Uterus (tissue), 4 donors: ENCODE measurements around the gene PRAC2. TPM values are rescaled to one million over a fixed set of nuclear protein-coding genes. Genes with fewer than 3 reads are reported as not detected.

Experiments
- DNase-seq, 2 donors: peaks; one replicate each; pipeline ENCODE4 v3.0.0-alpha.2; 2019 to 2020
- H3K27ac ChIP-seq, 2 donors: fragments of 200-600 bp; sonication (generic); 1 replicate in 1 of 2; 2 replicates in 1 of 2; pipeline ENCODE4 v1.5.1; 2016 to 2018
- H3K27me3 ChIP-seq, 2 donors: fragments of 200-600 bp; sonication (generic); one replicate each; pipeline ENCODE4 v1.5.1; 2018 to 2019; ENCODE audit warnings: control low read depth in 1 of 2
- H3K36me3 ChIP-seq, 2 donors: fragments of 200-600 bp; sonication (generic); one replicate each; pipeline ENCODE4 v1.5.1; 2019; ENCODE audit warnings: control low read depth in 1 of 2
- H3K4me1 ChIP-seq, 2 donors: fragments of 200-600 bp; sonication (generic); one replicate each; pipeline ENCODE4 v1.5.1; 2018 to 2019; ENCODE audit warnings: control low read depth in 1 of 2
- H3K4me3 ChIP-seq, 2 donors: fragments of 200-600 bp; sonication (generic); 1 replicate in 1 of 2; 2 replicates in 1 of 2; pipeline ENCODE4 v1.5.1; 2018 to 2019; ENCODE audit warnings: mild to moderate bottlenecking in 1 of 2
- H3K9me3 ChIP-seq, 2 donors: fragments of 200-600 bp; sonication (generic); one replicate each; pipeline ENCODE4 v1.5.1; 2019; ENCODE audit warnings: control low read depth in 1 of 2
- POLR2A ChIP-seq, 2 donors: fragments of 450-650 bp; IDR thresholded peaks; one replicate each; pipeline ENCODE4 v1.6.1; 2016; ENCODE audit warnings: antibody characterized with exemption in 2 of 2, mild to moderate bottlenecking in 1 of 2, moderate library complexity in 1 of 2
- intact Hi-C: fragments of 100-400 bp; cut with DNase I; formaldehyde crosslinking; loops from one replicate; pipeline ENCODE4 v1.15.1; 2023; ENCODE audit warnings: low total_unique reads
- total RNA-seq, 4 donors: library from RNA; depleted of rRNA in 3 of 4; stranded (reverse); fragments of >200 nt in 3 of 4; gene quantifications; one replicate each; pipeline versions ENCODE4 v1.1.0 to v1.2.4, GENCODE V29; 2014 to 2023
- TF ChIP-seq, protein P1 (sequence below), 4 experiments: fragments of 200-600 bp in 2 of 4; fragments of 450-650 bp in 2 of 4; sonication (generic) in 2 of 4; IDR thresholded peaks; one replicate each; pipeline ENCODE4 v1.5.1; 2016 to 2019; ENCODE audit warnings: antibody characterized with exemption in 4 of 4, mild to moderate bottlenecking in 2 of 4, moderate library complexity in 1 of 4
- donor health status: DM: yes; HTN: yes; CAD: no.

The PRAC2 gene
- total RNA-seq, 4 donors from 2014 or later: not detected

GRCh38 chr17:48731355-48731754 lies 8.4 kb downstream of the PRAC2 start:
- H3K27ac ChIP-seq: no peak overlapping the region
- no peak for DNase-seq
- TF ChIP-seq, protein P1, sequence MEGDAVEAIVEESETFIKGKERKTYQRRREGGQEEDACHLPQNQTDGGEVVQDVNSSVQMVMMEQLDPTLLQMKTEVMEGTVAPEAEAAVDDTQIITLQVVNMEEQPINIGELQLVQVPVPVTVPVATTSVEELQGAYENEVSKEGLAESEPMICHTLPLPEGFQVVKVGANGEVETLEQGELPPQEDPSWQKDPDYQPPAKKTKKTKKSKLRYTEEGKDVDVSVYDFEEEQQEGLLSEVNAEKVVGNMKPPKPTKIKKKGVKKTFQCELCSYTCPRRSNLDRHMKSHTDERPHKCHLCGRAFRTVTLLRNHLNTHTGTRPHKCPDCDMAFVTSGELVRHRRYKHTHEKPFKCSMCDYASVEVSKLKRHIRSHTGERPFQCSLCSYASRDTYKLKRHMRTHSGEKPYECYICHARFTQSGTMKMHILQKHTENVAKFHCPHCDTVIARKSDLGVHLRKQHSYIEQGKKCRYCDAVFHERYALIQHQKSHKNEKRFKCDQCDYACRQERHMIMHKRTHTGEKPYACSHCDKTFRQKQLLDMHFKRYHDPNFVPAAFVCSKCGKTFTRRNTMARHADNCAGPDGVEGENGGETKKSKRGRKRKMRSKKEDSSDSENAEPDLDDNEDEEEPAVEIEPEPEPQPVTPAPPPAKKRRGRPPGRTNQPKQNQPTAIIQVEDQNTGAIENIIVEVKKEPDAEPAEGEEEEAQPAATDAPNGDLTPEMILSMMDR (IDR thresholded peaks at IDR 0.05): no peak
- TF ChIP-seq POLR2A (IDR thresholded peaks at IDR 0.05): no peak
- no peaks in the 10 kb centered on the region for H3K36me3 ChIP-seq
- no peaks in the 10 kb centered on the region for H3K9me3 ChIP-seq
- peaks cover 14 to 78% of the 10 kb centered on the region in 2 donors for H3K27me3 ChIP-seq
- intact Hi-C loops: no loop called here
- H3K4me3 ChIP-seq: no peak overlapping the region
- H3K4me1 ChIP-seq: no peaks in the 10 kb centered on the region

DNA sequence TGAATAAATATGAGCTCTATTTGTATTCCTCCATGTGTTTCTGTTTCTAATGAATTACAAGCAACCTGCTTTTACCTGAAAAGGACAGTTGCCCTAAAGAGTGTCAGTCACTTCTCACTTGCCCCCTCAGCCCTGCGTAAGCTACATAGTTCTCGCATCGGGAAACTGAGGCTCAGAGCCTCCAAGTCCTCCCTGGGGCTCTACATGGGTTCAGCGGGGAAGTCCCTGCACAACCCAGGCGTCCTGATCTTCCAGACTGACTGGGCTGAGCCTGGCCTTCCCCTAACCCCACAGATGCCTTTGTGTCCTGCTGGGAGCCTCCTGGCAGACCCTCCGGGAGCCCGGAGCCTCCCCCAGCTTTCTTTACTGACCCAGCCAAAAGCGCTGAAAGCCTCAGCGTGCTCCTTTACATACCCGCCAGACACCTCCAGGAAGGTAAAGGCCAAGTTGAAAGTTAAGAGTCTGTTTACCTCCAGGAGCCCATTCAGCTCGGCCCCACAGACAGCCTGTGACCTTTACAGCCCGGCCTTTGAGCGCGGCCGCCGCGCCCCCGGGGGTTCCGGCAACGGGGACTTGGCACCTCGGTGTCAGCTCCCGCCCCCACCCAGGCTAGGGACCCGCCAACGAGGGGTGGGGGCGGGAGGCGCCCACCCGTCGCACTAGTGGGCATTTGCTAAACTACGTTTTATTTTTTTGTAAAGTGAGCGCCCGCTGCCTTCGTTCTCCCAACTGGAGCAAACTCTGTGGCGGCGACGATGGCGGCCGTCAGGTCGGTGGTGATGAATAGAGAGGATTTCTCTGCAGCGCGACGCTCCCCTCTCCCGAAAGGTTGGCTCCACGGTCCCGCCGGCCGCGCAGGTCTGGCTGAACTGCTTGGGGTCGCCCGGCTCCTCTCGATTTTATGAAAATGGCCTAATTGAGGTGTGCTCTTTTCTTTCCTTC lies 10.0 kb downstream of the PRAC2 start:
- TF ChIP-seq, protein P1 (IDR thresholded peaks at IDR 0.05): no peak
- TF ChIP-seq POLR2A (IDR thresholded peaks at IDR 0.05): no peak
- peaks cover 11 to 72% of the 10 kb centered on the region in 2 donors for H3K27me3 ChIP-seq
- no peak overlapping the region for H3K4me3 ChIP-seq

GRCh38 chr17:48733632-48734328 lies 10.8 kb downstream of the PRAC2 start:
- H3K27ac ChIP-seq: no peak overlapping the region
- DNase-seq: no peak

More for the DNA sequence above, 10.0 kb downstream of the PRAC2 start:
- no peak overlapping the region for H3K27ac ChIP-seq
- intact Hi-C loops: no loop called here
- H3K36me3 ChIP-seq: no peaks in the 10 kb centered on the region
- H3K4me1 ChIP-seq: no peaks in the 10 kb centered on the region
- DNase-seq: no peak
- no peaks in the 10 kb centered on the region for H3K9me3 ChIP-seq

GRCh38 chr17:48734333-48735061 lies 11.5 kb downstream of the PRAC2 start:
- Histone ChIP-seq H3K27ac (no peak overlapping the region), H3K4me1 (no peaks in the 10 kb centered on the region), H3K4me3 (no peak overlapping the region), H3K9me3 (no peaks in the 10 kb centered on the region), H3K27me3 (peaks cover 3 to 73% of the 10 kb centered on the region in 2 donors), H3K36me3 (no peaks in the 10 kb centered on the region)
- DNase-seq: no peak
- no peak for TF ChIP-seq POLR2A (IDR thresholded peaks at IDR 0.05)
- TF ChIP-seq, protein P1 (IDR thresholded peaks at IDR 0.05): no peak
- intact Hi-C loops: no loop called here

More at GRCh38 chr17:48733632-48734328, 10.8 kb downstream of the PRAC2 start:
- H3K9me3 ChIP-seq: no peaks in the 10 kb centered on the region
- no peaks in the 10 kb centered on the region for H3K4me1 ChIP-seq
- no peak overlapping the region for H3K4me3 ChIP-seq
- TF ChIP-seq POLR2A (IDR thresholded peaks at IDR 0.05): no peak
- TF ChIP-seq, protein P1 (IDR thresholded peaks at IDR 0.05): no peak
- no peaks in the 10 kb centered on the region for H3K36me3 ChIP-seq
- intact Hi-C loops: no loop called here
- H3K27me3 ChIP-seq: peaks cover 8 to 72% of the 10 kb centered on the region in 2 donors
